Pancreas (tissue), 10 donors: ENCODE data around the gene B4GALNT2. TPM values are rescaled to one million over a fixed set of nuclear protein-coding genes. Genes with fewer than 3 reads are reported as not detected.

ENCODE experiments used
- ATAC-seq, 4 donors: fragments of 200-7000 bp; cut with Tn5 transposase; one replicate each; pipeline versions ENCODE4 v1.8.0 to v1.9.1; 2020; ENCODE audit warnings: mild to moderate bottlenecking in 4 of 4, moderate library complexity in 4 of 4
- DNase-seq, 6 donors: peaks; one replicate each; pipeline ENCODE4 v3.0.0-alpha.2; 2020
- FAIRE-seq: peaks from 2 replicates; lab custom pipeline; 2012; peaks lifted over from hg19 to GRCh38; lab: Jason Lieb, UNC
- H3K27ac ChIP-seq, 4 donors: fragments of 200-600 bp; sonication (generic); 1 replicate in 3 of 4; 2 replicates in 1 of 4; pipeline versions ENCODE4 v1.5.0 to v1.8.0; 2020
- H3K27me3 ChIP-seq, 4 donors: fragments of 200-600 bp; one replicate each; pipeline ENCODE4 v1.8.0; 2021
- H3K36me3 ChIP-seq, 3 donors: fragments of 200-600 bp; sonication (generic) in 1 of 3; one replicate each; pipeline versions ENCODE4 v1.5.0 to v1.8.0; 2020 to 2021
- H3K4me1 ChIP-seq, 3 donors: fragments of 200-600 bp; one replicate each; pipeline ENCODE4 v1.8.0; 2021
- H3K4me3 ChIP-seq, 4 donors: fragments of 200-600 bp; sonication (generic) in 2 of 4; one replicate each; pipeline versions ENCODE4 v1.5.0 to v1.8.0; 2020 to 2021
- H3K9me3 ChIP-seq, 4 donors: fragments of 200-600 bp; one replicate each; pipeline ENCODE4 v1.8.0; 2021
- CTCF ChIP-seq, 4 donors: fragments of 200-600 bp; sonication (generic) in 3 of 4; IDR thresholded peaks; one replicate each; pipeline versions ENCODE4 v1.5.0 to v1.8.0; 2021; ENCODE audit warnings: antibody characterized with exemption in 4 of 4
- WGBS, 2 donors: extraction: QIAGEN DNeasy Blood & Tissue Kit; methylation state at CpG; one replicate each; pipeline ENCODE4 v1.1.7; 2013; 5-methylcytosine and 5-hydroxymethylcytosine counted together
- intact Hi-C, 3 donors: fragments of 100-400 bp; cut with DNase I; formaldehyde crosslinking; loops; one replicate each; pipeline versions ENCODE4 v1.11.1 to v1.14.2; 2022
- polyA plus RNA-seq, 2 donors: library from polyadenylated mRNA; stranded (reverse); fragments of 200-250 nt; gene quantifications; one replicate each; pipeline ENCODE4 v1.2.3, GENCODE V29; 2013
- total RNA-seq, 6 donors: library from RNA; stranded (reverse); fragmentation: NEBNext Ultra II Directional in 4 of 6; extraction: Animal tissue kit (Norgen Biotek cat#: 25700) in 4 of 6; gene quantifications; one replicate each; pipeline versions ENCODE4 v1.2.1 to v1.2.4, GENCODE V29; 2021 to 2023
- donor health status: healthy with polysubstance abuse.
- donor health status: DM: no; HTN: no; CAD: no; lungs with moderate emphysema.
- donor health status: DM: no; HTN: no; CAD: no.
- donor health status: control.
- donor health status: control.
- donor health status: Bipolar disorder and iron deficiency.
- donor health status: DM: yes; HTN: yes; CAD: no.
- donor health status: DM: no; HTN: no; CAD: no.
- donor health status: DM: no; HTN: no; CAD: no.
- donor health status: DM: yes; HTN: yes; CAD: no.

The B4GALNT2 gene
- total and polyA plus RNA-seq, 8 donors = 0.03 TPM; not detected in 7

GRCh38 chr17:49190932-49191331 lies 58.4 kb downstream of the B4GALNT2 start:
- WGBS, 2 donors = 52 to 66% methylated on average over 4 of the region's 4 CpGs
- no peak for ATAC-seq
- no peak for FAIRE-seq
- no peaks in the 10 kb centered on the region for H3K36me3 ChIP-seq
- H3K4me3 ChIP-seq = no peak overlapping the region
- intact Hi-C loops = no loop called here
- peaks cover 0 to 4% (median 0%) of the 10 kb centered on the region in 3 donors for H3K4me1 ChIP-seq
- H3K27me3 ChIP-seq = no peaks in the 10 kb centered on the region
- no peak for TF ChIP-seq CTCF (IDR thresholded peaks at IDR 0.05)
- H3K27ac ChIP-seq = peak overlapping the region in 1 of 4 donors; percentile 97
- no peak for DNase-seq
- no peaks in the 10 kb centered on the region for H3K9me3 ChIP-seq

GRCh38 chr17:49191409-49191916 lies 58.9 kb downstream of the B4GALNT2 start:
- no peak for DNase-seq
- TF ChIP-seq CTCF (IDR thresholded peaks at IDR 0.05) = no peak
- H3K36me3 ChIP-seq = no peaks in the 10 kb centered on the region
- 5 to 8% methylated on average over 8 of the region's 8 CpGs for WGBS, 2 donors
- intact Hi-C loops = no loop called here
- no peak for FAIRE-seq
- peaks cover 0 to 4% (median 0%) of the 10 kb centered on the region in 3 donors for H3K4me1 ChIP-seq
- peak; percentile 1 to 19 (median 4) for ATAC-seq
- peak overlapping the region; percentile 49 to 69 (median 64) for H3K4me3 ChIP-seq
- no peaks in the 10 kb centered on the region for H3K9me3 ChIP-seq
- peak overlapping the region; percentile 87 to 98 (median 96) for H3K27ac ChIP-seq
- no peaks in the 10 kb centered on the region for H3K27me3 ChIP-seq

GRCh38 chr17:49191917-49192741 lies 59.6 kb downstream of the B4GALNT2 start:
- Histone ChIP-seq H3K27me3 (no peaks in the 10 kb centered on the region), H3K9me3 (no peaks in the 10 kb centered on the region), H3K4me1 (peaks cover 0 to 4% (median 0%) of the 10 kb centered on the region in 3 donors), H3K4me3 (peak overlapping the region; percentile 49 to 69 (median 64)), H3K36me3 (no peaks in the 10 kb centered on the region), H3K27ac (peak overlapping the region; percentile 87 to 98 (median 96))
- DNase-seq (peak; percentile 85 to 99 (median 95)), ATAC-seq (peak; percentile 83 to 92 (median 86)), FAIRE-seq (no peak)
- whole genome bisulfite sequencing, 2 donors = 0% methylated on average over 53 of the region's 53 CpGs
- TF ChIP-seq CTCF (IDR thresholded peaks at IDR 0.05) = no peak
- intact Hi-C loops = no loop called here

GRCh38 chr17:49193513-49194296 lies 61.1 kb downstream of the B4GALNT2 start:
- Histone ChIP-seq H3K36me3 (no peaks in the 10 kb centered on the region), H3K9me3 (no peaks in the 10 kb centered on the region), H3K4me3 (peak overlapping the region in 3 of 4 donors; percentile 49 to 69 (median 69)), H3K27me3 (no peaks in the 10 kb centered on the region), H3K27ac (peak overlapping the region in 3 of 4 donors; percentile 95 to 98 (median 97)), H3K4me1 (peaks cover 0 to 4% (median 0%) of the 10 kb centered on the region in 3 donors)
- TF ChIP-seq CTCF (IDR thresholded peaks at IDR 0.05) = no peak
- intact Hi-C loops = no loop called here
- ATAC-seq (no peak), FAIRE-seq (no peak), DNase-seq (peak in 3 of 6 donors; percentile 32 to 51 (median 42))
- 13 to 14% methylated on average over 21 of the region's 21 CpGs for WGBS, 2 donors
